Stimulated activated CD4-positive, alpha-beta T cell treated with anti-CD3 and anti-CD28 coated beads, TNF-alpha, amount 100 ng/mL, for 4 hours (primary cell): ENCODE measurements around the gene CENPC.

Experiments used
- DNase-seq, 3 experiments: peaks; one replicate each; pipeline ENCODE4 v3.0.0-alpha.2; 2020; ENCODE audit warnings: low read depth in 3 of 3

CENPC gene, protein sequence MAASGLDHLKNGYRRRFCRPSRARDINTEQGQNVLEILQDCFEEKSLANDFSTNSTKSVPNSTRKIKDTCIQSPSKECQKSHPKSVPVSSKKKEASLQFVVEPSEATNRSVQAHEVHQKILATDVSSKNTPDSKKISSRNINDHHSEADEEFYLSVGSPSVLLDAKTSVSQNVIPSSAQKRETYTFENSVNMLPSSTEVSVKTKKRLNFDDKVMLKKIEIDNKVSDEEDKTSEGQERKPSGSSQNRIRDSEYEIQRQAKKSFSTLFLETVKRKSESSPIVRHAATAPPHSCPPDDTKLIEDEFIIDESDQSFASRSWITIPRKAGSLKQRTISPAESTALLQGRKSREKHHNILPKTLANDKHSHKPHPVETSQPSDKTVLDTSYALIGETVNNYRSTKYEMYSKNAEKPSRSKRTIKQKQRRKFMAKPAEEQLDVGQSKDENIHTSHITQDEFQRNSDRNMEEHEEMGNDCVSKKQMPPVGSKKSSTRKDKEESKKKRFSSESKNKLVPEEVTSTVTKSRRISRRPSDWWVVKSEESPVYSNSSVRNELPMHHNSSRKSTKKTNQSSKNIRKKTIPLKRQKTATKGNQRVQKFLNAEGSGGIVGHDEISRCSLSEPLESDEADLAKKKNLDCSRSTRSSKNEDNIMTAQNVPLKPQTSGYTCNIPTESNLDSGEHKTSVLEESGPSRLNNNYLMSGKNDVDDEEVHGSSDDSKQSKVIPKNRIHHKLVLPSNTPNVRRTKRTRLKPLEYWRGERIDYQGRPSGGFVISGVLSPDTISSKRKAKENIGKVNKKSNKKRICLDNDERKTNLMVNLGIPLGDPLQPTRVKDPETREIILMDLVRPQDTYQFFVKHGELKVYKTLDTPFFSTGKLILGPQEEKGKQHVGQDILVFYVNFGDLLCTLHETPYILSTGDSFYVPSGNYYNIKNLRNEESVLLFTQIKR

DNA sequence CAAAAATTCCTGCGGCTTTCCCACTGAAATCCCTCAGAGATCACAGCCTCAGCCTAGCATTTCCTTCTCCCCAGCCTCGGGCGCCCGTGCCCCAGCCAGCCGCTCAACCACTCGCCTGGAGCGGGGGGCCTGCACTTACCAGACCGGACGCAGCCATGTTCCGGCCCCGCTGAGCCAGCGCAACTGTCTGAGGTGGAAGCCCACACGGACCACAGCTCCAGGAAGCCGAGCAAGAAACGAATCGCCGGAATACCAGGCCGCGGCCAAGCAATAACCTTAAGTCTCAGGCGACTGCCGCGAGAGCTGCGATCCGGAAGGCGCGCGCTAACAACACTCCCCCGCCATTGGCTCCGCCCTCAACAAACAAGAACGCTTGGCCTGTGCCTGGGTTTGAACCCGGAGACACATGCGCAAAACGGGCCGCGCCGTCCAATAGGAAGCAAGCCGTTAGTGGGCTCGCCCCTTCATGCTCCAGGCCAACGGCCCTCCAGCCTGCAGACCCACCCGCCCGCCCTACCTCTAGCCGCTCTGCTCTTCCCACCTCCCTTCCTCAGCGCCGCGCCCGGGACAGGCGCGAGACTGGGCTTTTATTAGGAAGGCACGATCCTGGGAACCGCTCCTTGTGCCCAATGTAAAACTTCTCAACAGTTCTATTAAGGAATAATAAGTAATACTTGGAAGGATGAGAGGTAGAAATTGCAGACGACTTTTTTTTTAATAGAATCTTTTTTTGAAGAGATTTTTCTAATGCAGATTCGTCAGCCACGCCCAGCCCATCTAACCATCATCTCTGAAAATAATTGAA is at the start of gene CENPC:
Gene CENPC (minus strand): TSS at position 305 of the 805 bp plus-strand sequence. CDS start 148 bp downstream, at position 157.
- peak; percentile 79 to 84 (median 83) for DNase-seq

DNA sequence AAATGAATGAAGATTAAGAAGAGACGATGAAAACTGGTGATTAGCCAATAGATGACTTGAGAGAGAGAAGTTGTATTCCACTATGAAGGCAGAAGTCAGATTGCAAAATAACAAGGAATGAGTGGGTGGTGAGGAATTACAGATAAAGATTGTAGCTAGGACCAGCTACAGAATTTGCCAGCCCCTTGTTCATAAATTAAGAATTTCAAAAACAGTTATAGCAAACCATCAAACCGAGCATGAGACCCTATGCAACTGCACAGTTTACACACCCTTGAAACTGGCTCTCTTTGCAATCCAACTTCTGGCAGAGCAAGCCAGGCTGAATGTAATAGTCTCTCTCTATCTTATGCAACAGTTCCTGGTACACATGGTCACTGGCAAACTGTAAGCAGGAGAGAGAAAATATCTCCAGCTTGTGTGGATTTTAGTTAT is 48.5 kb upstream of the CENPC start:
- no peak for DNase-seq

DNA sequence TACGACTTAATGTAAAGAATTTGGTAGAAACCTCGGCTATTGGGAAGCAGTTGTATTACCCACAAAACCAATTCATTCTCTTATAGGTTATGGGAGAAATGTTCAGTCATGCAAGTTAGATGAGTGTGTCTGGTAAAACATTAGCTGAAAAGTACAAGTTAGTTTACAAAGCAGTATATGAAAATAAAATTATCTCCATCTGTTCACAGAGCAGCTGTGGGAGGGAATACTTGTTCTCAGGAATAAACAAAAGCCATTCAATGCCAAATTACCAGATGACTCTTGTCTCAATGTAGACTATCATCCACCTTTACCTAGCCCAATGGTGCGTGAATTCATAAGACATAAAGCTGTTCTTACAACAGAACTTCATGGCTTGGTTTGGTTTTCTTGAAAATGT is 41.9 kb upstream of the CENPC start:
- DNase-seq = no peak

DNA sequence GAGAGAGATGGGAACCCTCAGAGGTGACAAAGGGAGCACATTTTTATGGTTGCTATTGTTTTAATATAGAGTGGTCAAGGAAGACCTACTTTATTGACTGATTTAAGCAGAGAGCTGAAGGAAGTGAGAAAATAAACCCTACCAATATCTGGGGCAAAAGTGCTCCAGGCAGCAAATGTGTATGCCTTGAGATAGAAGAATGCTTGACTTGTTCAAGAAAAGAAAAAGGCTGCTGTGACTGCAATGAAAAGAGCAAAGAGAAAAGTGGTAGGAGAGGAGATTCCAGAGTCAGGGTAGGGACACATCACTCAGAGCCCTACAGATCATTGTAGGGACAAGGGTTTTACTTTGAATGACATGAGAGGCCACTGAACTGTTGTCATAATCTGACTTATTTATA is 39.2 kb upstream of the CENPC start:
- no peak for DNase-seq

DNA sequence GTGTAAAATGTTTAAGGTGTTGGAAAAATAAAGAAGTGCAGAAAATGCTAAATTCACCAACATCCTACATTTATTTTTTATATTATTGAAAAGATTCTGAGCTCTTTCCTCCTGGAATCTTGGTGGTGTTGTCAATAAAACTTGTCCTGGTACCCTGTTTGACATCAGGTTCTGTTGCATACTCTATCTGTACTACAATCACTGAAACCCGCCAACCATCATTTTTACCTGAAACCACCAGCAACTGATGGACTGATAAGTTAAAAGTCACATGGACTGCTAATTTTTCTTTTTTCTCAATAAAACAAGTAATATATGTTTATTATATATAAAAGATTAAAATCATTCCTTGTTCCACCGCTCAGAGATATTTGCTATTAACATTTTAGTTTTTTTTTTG is 36.6 kb upstream of the CENPC start:
- DNase-seq = no peak

DNA sequence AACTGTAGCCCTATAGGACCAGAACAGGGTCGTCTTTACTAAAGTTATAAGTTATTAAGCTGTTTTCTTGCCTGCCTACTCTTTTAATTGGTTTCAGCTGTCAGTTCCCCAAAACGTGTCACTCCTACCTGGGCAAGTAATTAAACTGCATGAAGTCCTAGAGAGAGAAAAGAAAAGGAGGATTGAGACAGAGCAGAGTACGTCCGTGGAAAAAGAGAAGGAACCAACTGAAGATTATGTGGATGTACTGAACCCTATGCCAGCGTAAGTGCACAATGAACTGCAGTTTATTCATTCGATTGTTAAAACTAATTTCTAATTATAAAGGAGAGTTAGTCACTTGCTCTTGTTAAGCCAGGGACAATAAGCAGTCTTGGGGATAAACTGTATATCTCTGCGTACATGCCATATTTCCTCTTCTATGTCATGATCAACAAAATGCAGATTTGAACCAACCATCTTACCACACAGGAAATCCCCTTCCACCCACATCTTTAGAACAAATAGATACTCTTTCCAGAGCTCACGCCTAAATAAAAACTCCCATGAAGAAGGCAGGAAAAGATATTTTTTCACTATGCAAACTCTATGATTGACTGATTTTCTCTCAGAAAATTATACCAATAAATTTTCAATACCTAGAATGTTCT is 36.0 kb upstream of the CENPC start:
- no peak for DNase-seq

DNA sequence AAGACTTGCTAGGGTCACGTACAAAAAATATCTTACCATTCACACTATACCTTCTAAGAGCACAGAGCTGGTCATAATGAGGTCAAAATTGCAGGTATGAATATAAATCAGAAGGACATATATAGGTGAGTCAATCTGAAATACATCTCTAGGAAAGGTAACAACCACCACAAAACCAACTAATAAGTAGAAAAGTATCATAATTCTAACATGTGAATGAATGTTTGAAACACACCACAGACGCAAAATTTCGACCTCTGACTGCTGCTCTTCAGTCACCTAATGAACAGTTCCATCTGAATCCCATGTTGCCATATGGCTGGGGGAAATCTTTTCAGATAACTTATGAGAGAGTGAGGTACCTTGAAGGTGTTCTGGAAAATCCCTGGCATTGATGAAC is 35.3 kb upstream of the CENPC start:
- no peak for DNase-seq

DNA sequence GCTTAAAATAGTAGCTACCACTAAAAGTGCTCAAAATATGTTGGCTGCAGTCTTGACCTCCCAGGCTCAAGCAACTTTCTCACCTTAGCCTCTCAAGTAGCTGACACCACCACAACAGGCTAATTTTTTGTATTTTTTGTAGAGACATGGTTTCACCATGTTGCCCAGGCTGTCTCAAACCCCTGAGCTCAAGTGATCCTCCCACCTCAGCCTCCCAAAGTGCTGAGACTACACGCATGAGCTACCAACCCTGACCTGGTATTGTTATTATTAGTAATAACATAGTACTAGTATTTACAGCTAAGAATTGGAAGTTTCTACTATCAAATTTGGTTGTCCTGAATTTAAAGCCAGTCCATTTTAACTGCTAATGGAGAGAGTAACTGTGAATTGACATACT is 31.2 kb upstream of the CENPC start:
- DNase-seq = no peak

DNA sequence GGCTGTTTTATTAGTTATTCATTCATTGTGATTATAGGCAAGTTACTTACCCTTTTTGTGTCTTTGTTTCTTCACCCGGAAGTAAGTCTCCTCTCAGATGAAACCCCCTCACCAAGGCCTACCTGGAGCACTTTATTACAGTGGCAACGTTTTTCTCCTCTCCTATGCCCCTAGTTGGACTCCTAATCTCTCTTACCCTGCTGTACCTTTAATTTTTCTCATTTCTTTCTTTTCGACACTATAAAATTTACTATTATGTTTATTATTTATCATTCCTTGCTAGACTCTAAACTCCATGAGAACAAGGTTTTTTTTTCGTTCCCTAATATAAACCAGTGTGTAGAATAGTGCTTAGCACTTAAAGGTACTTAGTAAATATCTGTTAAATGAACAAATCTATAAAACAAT is 30.8 kb upstream of the CENPC start:
- no peak for DNase-seq

DNA sequence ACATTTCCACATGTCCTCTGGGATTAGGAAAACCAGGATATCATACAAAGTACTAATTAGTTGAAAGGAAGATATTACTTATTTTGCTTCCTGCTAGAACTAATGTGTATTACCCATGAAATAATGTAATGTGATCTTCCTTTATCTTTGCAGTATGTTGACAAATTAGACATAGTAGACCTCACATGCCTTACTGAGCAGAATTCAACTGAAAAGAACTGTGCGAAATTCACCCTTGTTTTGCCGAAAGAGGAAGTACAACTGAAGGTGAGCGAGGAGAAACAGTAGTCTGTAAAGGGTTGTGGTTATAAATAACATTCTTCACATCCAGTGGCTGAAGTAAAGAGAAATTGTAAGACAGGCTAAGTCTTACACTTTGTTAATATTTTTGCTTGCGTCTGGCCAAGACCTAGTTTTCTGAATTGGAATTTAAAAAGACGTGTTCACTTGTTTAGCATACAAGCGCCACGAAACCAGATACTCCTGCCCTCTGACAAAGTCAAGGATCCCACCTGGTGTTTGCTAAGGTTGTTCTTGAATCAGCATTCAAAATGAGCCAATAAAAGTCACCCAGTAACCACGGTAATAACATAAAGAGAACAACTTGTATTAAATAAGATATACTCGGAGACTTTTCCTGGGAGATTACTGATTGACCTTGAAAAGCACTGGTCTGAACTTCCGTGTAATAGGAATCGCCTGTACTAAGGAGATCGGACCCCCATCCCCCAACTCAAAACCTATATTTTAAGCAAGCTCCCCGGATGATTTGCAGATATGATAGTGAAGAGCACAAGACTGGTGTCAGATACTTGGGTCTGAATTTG is 30.1 kb upstream of the CENPC start:
- DNase-seq = no peak

DNA sequence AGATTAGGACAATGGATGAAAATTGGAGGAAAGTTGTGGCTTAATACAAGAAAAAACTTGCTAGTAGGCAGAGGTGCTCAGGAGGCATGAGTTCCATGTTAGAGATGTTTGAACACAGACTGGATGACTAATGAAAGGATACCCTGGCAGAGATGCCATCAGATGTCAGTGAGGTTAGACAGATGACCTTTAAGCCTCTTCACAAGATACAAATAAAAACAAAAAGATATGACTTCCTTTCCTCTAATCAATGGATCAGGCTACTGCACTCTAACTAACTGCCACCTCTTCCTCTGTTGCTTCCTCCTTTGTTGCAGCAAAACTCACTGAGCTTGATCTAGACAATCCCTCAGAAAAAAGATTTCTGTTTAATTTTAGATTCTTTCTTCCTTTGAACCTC is 27.9 kb upstream of the CENPC start:
- no peak for DNase-seq

DNA sequence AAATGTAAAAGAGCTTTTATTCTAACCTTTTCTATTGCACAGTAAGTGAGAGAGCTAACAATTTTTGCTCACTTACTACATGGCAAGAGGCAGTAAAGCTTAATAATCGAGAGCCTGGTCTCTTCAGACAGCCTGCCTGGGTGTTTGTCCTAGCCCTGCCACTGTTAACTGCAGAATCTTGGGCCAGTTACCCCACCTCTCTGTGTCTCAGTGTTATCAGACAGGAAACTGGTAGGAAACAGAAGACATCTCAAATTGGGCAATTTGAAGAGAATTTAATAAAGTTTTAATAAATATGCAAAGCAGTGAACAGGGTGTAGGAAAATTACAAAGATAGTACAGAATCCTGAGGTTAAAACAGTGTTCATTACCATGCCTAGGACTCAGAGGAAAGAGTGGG is 26.7 kb upstream of the CENPC start:
- no peak for DNase-seq

DNA sequence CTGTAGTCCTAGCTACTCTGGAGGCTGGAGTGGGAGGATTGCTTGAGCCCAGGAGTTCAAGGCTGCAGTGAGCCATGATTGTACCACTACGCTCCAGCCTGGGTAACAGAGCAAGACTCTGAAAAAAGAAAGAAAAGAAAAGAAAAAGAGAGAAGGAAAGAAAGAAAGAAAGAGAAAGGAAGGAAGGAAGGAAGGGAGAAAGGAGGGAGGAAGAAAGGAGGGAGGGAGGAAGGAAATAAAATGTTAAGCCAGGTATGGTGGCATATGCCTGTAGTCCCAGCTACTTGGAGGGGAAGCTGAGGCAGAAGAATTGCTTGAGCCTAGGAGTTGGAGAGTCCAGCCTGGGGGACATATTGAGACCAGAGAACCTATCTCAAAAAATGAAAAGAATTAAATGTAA is 25.2 kb upstream of the CENPC start:
- no peak for DNase-seq

DNA sequence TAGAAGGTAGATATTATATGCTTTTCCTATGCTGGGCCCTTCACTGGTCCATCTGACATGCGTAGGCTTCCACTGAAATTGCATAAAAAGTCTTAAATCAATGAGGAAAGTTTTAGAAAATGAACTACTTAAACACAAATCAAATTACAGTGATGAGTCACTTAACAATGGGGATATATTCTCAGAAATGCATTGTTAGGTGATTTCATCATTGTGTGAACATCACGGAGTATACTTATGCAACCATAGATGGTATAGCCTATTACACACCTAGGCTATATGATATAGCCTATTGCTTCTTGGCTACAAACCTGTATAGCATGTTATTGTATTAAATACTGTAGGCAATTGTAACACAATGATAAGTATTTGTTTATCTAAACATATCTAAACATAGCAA is 23.5 kb upstream of the CENPC start:
- DNase-seq = no peak

DNA sequence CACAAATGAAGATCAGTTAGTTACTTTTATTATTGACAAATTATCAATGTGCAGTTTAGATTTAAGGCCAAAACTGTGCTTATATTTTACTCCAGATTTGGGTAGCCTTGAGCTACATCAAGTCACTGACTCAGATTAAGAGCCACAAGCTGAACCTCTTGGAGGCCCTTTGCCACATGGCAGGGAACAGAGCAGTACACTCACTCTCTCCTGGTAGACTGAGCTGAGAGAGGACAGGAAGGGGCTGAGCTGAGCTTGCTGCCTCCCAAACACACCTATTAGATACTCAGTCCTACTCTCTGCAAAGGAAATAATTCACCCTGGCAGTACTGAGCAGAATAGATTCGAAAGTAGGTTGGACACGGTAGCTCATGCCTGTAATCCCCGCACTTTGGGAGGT is 21.0 kb upstream of the CENPC start:
- DNase-seq = no peak

DNA sequence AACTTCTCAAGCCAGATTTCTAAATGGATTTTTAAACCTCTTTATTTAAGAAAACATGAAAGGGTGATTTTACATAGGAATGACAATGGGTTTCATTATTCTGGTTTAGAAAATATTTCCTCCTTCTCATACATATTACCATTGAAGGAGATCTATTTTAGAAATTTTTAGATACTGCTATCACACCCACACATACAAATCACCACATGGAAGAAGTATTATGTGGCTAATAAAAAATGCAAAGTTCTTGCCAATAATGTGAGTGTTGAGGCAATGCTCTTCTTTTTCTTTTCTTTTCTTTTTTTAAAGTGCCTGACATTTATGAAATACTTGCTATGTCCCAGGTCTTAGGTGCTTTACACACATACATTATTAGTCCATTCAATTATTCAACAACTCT is 20.0 kb upstream of the CENPC start:
- no peak for DNase-seq

DNA sequence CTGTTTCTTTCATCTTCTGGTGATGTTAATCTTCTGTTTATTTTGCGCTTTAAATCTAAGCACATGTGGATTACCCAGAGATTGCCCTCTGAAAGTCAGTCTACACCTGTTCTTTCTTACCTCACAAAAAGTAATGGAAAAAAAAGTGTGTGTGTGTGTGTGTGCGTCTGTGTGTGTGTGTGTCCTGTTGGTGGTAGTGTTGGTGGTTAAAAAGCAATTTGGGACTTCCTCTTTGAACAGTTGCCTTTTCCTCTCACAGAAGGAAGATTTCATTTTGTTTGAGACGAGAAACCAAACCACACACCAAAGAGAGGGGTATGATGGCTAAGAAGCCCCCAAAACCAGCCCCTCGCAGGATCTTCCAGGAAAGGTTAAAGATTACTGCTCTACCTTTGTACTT is 13.2 kb upstream of the CENPC start, which contains the start of gene STAP1:
Gene STAP1 (plus strand): TSS at position 235 of the 400 bp plus-strand sequence. CDS start 83 bp downstream, at position 318.
- no peak for DNase-seq

DNA sequence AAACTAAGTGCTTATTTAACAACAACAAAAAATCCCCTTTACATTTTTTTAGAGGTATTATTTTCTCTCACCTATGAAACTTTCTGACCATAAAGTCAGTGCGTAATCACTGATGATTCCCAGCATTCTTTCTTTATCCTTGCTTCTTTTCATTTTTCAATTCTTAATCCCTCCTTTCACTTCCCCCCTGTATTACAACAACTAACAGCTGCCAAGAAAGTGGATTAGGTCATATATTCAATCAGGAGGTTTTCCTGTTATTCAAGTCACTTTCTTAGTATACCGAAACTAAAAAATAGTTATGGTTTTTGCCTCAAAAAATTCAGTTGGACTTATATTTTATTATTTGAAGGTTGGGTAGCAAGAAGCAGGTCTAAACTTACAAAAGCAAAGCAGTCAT is 11.1 kb upstream of the CENPC start:
- DNase-seq = no peak

DNA sequence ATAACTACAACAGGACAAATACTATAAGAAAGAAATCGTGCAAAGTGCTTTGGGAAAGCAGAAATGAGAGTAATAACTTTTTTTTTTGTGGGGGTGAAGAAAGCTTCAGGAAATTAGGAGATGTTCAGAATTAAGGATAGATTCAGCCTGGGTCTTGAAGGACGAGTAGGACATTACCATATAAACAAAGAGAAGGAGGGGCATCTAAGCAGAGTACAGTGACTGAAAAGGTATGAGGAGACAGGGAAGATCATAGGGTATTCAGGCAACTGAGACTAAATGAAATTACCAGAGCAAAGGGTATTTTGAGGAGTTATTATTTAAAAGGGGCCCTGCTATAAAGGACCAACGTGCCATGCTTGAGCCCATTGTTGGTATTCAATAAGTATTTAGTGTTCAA is 10.1 kb upstream of the CENPC start:
- DNase-seq = no peak

DNA sequence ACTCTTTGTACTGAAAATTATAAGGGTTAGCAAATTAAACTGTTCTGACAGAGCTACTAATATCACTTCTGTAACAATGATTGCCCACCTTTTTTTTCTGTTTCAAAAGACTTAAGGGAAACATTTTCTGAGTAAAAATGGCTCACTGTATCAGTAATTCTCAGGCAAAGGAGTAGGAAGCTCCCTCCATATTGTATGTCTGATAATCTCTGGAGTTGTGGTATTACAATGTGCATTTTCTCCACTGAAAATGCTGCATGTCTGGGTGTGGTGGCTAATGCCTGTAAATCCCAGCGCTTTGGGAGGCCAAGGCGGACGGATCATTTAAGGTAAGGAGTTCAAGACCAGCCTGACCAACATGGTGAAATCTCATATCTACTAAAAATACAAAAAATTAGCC is 8.8 kb upstream of the CENPC start:
- no peak for DNase-seq
